ENCODE results near the gene OR2L13.

OR2L13 gene

DNA sequence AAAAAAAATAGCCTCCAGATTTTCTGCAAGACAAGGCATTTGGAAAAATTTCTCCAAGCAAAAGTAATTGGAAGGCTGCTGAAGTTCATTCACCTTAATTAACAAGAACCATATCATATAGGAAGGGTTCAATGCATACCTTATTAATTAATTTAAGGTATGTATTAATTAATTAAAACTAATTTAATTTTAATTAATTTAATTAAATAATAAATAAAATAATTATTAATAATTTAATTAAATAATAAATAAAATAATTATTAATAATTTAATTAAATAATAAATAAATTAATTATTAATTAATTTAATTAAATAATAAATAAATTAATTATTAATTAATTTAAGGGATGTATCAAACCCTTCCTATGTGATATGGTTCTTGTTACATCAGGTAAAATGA lies 7.9 kb downstream of the OR2L13 start:
- TF ChIP-seq, protein P1, sequence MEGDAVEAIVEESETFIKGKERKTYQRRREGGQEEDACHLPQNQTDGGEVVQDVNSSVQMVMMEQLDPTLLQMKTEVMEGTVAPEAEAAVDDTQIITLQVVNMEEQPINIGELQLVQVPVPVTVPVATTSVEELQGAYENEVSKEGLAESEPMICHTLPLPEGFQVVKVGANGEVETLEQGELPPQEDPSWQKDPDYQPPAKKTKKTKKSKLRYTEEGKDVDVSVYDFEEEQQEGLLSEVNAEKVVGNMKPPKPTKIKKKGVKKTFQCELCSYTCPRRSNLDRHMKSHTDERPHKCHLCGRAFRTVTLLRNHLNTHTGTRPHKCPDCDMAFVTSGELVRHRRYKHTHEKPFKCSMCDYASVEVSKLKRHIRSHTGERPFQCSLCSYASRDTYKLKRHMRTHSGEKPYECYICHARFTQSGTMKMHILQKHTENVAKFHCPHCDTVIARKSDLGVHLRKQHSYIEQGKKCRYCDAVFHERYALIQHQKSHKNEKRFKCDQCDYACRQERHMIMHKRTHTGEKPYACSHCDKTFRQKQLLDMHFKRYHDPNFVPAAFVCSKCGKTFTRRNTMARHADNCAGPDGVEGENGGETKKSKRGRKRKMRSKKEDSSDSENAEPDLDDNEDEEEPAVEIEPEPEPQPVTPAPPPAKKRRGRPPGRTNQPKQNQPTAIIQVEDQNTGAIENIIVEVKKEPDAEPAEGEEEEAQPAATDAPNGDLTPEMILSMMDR (IDR thresholded peaks at IDR 0.05): no peak
- H3K79me2 ChIP-seq: no peaks in the 10 kb centered on the region
- H3K27ac ChIP-seq: no peak overlapping the region
- H3K27me3 ChIP-seq (ENCODE audit: control insufficient read depth, insufficient read depth, low read length): no peaks in the 10 kb centered on the region
- H3K9me3 ChIP-seq (ENCODE audit: control insufficient read depth, low read length): no peaks in the 10 kb centered on the region
- H3K9ac ChIP-seq: no peak overlapping the region
- H2AFZ ChIP-seq: no peak overlapping the region
- no peaks in the 10 kb centered on the region for H3K36me3 ChIP-seq (ENCODE audit: control insufficient read depth, insufficient read depth, low read length)
- H3K4me1 ChIP-seq: no peaks in the 10 kb centered on the region
- no peak overlapping the region for H3K4me3 ChIP-seq (ENCODE audit: low read depth, low read length)
- no peak overlapping the region for H3K4me2 ChIP-seq (ENCODE audit: low read length)

- Histone ChIP-seq H3K36me3 (ENCODE audit: control insufficient read depth, insufficient read depth, low read length) (no peaks in the 10 kb centered on the region), H3K4me1 (no peaks in the 10 kb centered on the region), H3K9ac (no peak overlapping the region), H3K4me2 (ENCODE audit: low read length) (no peak overlapping the region), H3K27ac (no peak overlapping the region), H3K79me2 (no peaks in the 10 kb centered on the region), H2AFZ (no peak overlapping the region), H3K4me3 (ENCODE audit: low read depth, low read length) (no peak overlapping the region), H3K9me3 (ENCODE audit: control insufficient read depth, low read length) (no peaks in the 10 kb centered on the region), H3K27me3 (ENCODE audit: control insufficient read depth, insufficient read depth, low read length) (no peaks in the 10 kb centered on the region)
- TF ChIP-seq, protein P1 (IDR thresholded peaks at IDR 0.05): no peak
Measured at GRCh38 chr1:248111157-248111556, 16.2 kb downstream of the OR2L13 start.

GRCh38 chr1:248114890-248115289 lies 19.9 kb downstream of the OR2L13 start:
- Histone ChIP-seq H3K9ac (no peak overlapping the region), H3K4me3 (ENCODE audit: low read depth, low read length) (no peak overlapping the region), H3K36me3 (ENCODE audit: control insufficient read depth, insufficient read depth, low read length) (no peaks in the 10 kb centered on the region), H3K9me3 (ENCODE audit: control insufficient read depth, low read length) (no peaks in the 10 kb centered on the region), H3K4me2 (ENCODE audit: low read length) (no peak overlapping the region), H3K27ac (no peak overlapping the region), H3K27me3 (ENCODE audit: control insufficient read depth, insufficient read depth, low read length) (no peaks in the 10 kb centered on the region), H3K4me1 (no peaks in the 10 kb centered on the region), H3K79me2 (no peaks in the 10 kb centered on the region), H2AFZ (no peak overlapping the region)
- TF ChIP-seq, protein P1 (IDR thresholded peaks at IDR 0.05): no peak

DNA sequence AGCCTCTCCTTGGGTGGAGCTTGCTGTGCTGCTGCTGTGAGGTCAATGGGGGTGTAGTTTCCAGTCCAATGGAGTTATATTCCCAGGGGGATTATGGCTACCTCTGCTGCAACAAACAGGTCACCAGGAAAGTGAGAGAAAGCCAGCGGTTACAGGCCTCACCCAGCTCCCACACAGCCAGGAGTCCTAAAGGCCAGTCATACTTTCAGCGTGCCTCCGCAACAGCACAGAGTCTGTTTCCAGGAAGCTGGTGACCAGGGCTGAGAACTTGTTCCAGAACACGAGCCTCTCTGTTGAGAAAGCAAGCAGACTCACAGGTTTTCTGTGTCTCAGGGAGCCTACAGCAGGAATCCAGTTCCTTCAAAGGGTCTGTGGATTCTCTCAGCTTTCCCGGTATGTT lies 32.7 kb downstream of the OR2L13 start:
- H3K9ac ChIP-seq: no peak overlapping the region
- no peak overlapping the region for H3K4me3 ChIP-seq (ENCODE audit: low read depth, low read length)
- TF ChIP-seq, protein P1 (IDR thresholded peaks at IDR 0.05): no peak

DNA sequence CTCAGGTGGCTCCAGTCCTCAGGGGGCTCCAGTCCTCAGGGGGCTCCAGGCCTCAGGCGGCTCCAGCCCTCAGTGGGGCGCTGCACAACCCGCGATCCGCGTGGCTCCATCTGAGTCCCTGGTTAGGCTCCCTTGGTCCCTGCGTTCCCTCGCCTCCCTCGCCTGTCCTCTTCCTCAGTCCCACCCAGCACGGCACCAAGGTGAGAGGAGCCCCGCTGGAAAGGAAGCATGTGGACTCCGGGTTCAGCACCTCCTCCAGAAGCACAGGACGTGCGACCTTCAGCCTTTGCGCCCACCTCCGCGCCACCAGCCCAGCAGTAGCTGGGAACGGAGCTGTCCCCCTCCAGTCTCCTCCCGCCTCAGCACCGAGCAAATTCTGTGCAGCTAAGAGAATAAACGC lies 41.8 kb downstream of the OR2L13 start:
- TF ChIP-seq, protein P1 (IDR thresholded peaks at IDR 0.05): no peak
- H3K79me2 ChIP-seq: no peaks in the 10 kb centered on the region
- no peaks in the 10 kb centered on the region for H3K4me1 ChIP-seq
- H3K4me2 ChIP-seq (ENCODE audit: low read length): no peak overlapping the region
- no peak overlapping the region for H3K27ac ChIP-seq
- H3K9me3 ChIP-seq (ENCODE audit: control insufficient read depth, low read length): no peaks in the 10 kb centered on the region
- H3K27me3 ChIP-seq (ENCODE audit: control insufficient read depth, insufficient read depth, low read length): no peaks in the 10 kb centered on the region
- no peak overlapping the region for H2AFZ ChIP-seq
- H3K9ac ChIP-seq: no peak overlapping the region
- H3K36me3 ChIP-seq (ENCODE audit: control insufficient read depth, insufficient read depth, low read length): no peaks in the 10 kb centered on the region
- no peak overlapping the region for H3K4me3 ChIP-seq (ENCODE audit: low read depth, low read length)

More for the DNA sequence above, 32.7 kb downstream of the OR2L13 start:
- no peaks in the 10 kb centered on the region for H3K27me3 ChIP-seq (ENCODE audit: control insufficient read depth, insufficient read depth, low read length)
- H2AFZ ChIP-seq: no peak overlapping the region
- H3K79me2 ChIP-seq: no peaks in the 10 kb centered on the region
- H3K4me1 ChIP-seq: no peaks in the 10 kb centered on the region
- no peak overlapping the region for H3K27ac ChIP-seq
- H3K36me3 ChIP-seq (ENCODE audit: control insufficient read depth, insufficient read depth, low read length): no peaks in the 10 kb centered on the region
- no peaks in the 10 kb centered on the region for H3K9me3 ChIP-seq (ENCODE audit: control insufficient read depth, low read length)
- no peak overlapping the region for H3K4me2 ChIP-seq (ENCODE audit: low read length)

All from parathyroid adenoma (tissue), 2 donors.